ENCODE measurements around the gene ABCF3. TPM values are rescaled to one million over a fixed set of nuclear protein-coding genes. Genes with fewer than 3 reads are reported as not detected.

The ABCF3 gene
- total and polyA plus RNA-seq, 5 donors, result 50.9 to 72.9 (median 59.5) TPM

- WGBS, result 78% methylated on average over 7 of the region's 7 CpGs
- intact Hi-C loops (cut with DNase I), result loop anchor here in 2 of 4 donors (10.0 kb wide), 2 partner anchors 95 to 345 kb away; no protein-coding TSS in a partner anchor
- ATAC-seq, result no peak
These were observed 53.7 kb downstream of the ABCF3 start for GRCh38 chr3:184239708-184240107.

GRCh38 chr3:184240384-184241140 is 54.6 kb downstream of the ABCF3 start:
- ATAC-seq (no peak), DNase-seq (no peak)
- no peaks in the 10 kb centered on the region for H3K9me3 ChIP-seq (ENCODE audit: control insufficient read depth, low read length)
- H3K27ac ChIP-seq (ENCODE audit: low read length), result no peak overlapping the region
- no peaks in the 10 kb centered on the region for H3K4me1 ChIP-seq (ENCODE audit: control insufficient read depth, insufficient read depth, low read length)
- 78% methylated on average over 4 of the region's 4 CpGs for WGBS
- H3K27me3 ChIP-seq (ENCODE audit: control insufficient read depth, insufficient read depth), result no peaks in the 10 kb centered on the region
- H3K4me3 ChIP-seq (ENCODE audit: low read length), result no peak overlapping the region
- intact Hi-C loops (cut with DNase I), result loop anchor here in 2 of 4 donors (10.0 kb wide), 2 partner anchors 96 to 346 kb away; no protein-coding TSS in a partner anchor

More at GRCh38 chr3:184239708-184240107, 53.7 kb downstream of the ABCF3 start:
- H3K4me3 ChIP-seq (ENCODE audit: low read length), result no peak overlapping the region
- no peaks in the 10 kb centered on the region for H3K4me1 ChIP-seq (ENCODE audit: control insufficient read depth, insufficient read depth, low read length)
- H3K27ac ChIP-seq (ENCODE audit: low read length), result no peak overlapping the region
- no peaks in the 10 kb centered on the region for H3K9me3 ChIP-seq (ENCODE audit: control insufficient read depth, low read length)
- H3K27me3 ChIP-seq (ENCODE audit: control insufficient read depth, insufficient read depth), result no peaks in the 10 kb centered on the region
- no peak for DNase-seq

- H3K27me3 ChIP-seq (ENCODE audit: control insufficient read depth, insufficient read depth), result no peaks in the 10 kb centered on the region
- ATAC-seq (peak in 1 of 2 donors; percentile 7), DNase-seq (no peak)
- no peak overlapping the region for H3K4me3 ChIP-seq (ENCODE audit: low read length)
- WGBS, result 38% methylated on average over 17 of the region's 17 CpGs
- no peaks in the 10 kb centered on the region for H3K9me3 ChIP-seq (ENCODE audit: control insufficient read depth, low read length)
- no peak overlapping the region for H3K27ac ChIP-seq (ENCODE audit: low read length)
- no peaks in the 10 kb centered on the region for H3K4me1 ChIP-seq (ENCODE audit: control insufficient read depth, insufficient read depth, low read length)
- intact Hi-C loops (cut with DNase I), result loop anchor here in 2 of 4 donors (10.0 kb wide), 2 partner anchors 96 to 346 kb away; no protein-coding TSS in a partner anchor
These were observed 55.1 kb downstream of the ABCF3 start for GRCh38 chr3:184241141-184241446.

GRCh38 chr3:184241447-184242296 is 55.7 kb downstream of the ABCF3 start:
- DNase-seq (peak in 2 of 3 donors; percentile 74 to 76), ATAC-seq (peak; percentile 59 to 62)
- Histone ChIP-seq H3K27ac (ENCODE audit: low read length) (no peak overlapping the region), H3K4me1 (ENCODE audit: control insufficient read depth, insufficient read depth, low read length) (no peaks in the 10 kb centered on the region), H3K27me3 (ENCODE audit: control insufficient read depth, insufficient read depth) (no peaks in the 10 kb centered on the region), H3K9me3 (ENCODE audit: control insufficient read depth, low read length) (no peaks in the 10 kb centered on the region), H3K4me3 (ENCODE audit: low read length) (no peak overlapping the region)
- WGBS, result 21% methylated on average over 46 of the region's 46 CpGs
- intact Hi-C loops (cut with DNase I), result loop anchor here in 2 of 4 donors (10.0 kb wide), 2 partner anchors 97 to 347 kb away; no protein-coding TSS in a partner anchor

- Histone ChIP-seq H3K9me3 (ENCODE audit: control insufficient read depth, low read length) (no peaks in the 10 kb centered on the region), H3K4me3 (ENCODE audit: low read length) (no peak overlapping the region), H3K27ac (ENCODE audit: low read length) (no peak overlapping the region), H3K27me3 (ENCODE audit: control insufficient read depth, insufficient read depth) (no peaks in the 10 kb centered on the region), H3K4me1 (ENCODE audit: control insufficient read depth, insufficient read depth, low read length) (no peaks in the 10 kb centered on the region)
- intact Hi-C loops (cut with DNase I), result loop anchor here in 2 of 4 donors (10.0 kb wide), 2 partner anchors 97 to 347 kb away; no protein-coding TSS in a partner anchor
- 80% methylated on average over 5 of the region's 5 CpGs for WGBS
- no peak for DNase-seq
- ATAC-seq, result no peak
These were observed 56.3 kb downstream of the ABCF3 start for GRCh38 chr3:184242297-184242685.

Small RNAs within 50 kb of the gene (microRNA-seq; reads per million reads assigned to microRNA genes)
- gene MIR1224, result 0.54 to 1.3 reads per million in 2 donors

Other genes starting within 250 kb of the ABCF3 start
- gene ABCC5, start 168.3 kb upstream of the ABCF3 start, total RNA-seq, result 10 to 100 TPM; 43.5 to 60.7 (median 52.7) TPM
- gene ABCC5, start 168.3 kb upstream of the ABCF3 start, polyA plus RNA-seq, result 28.9 TPM
- not detected for gene HTR3D, start 154.5 kb upstream of the ABCF3 start, total RNA-seq
- gene HTR3D, start 154.5 kb upstream of the ABCF3 start, polyA plus RNA-seq, result not detected
- not detected for gene HTR3C, start 133.2 kb upstream of the ABCF3 start, total RNA-seq
- gene HTR3C, start 133.2 kb upstream of the ABCF3 start, polyA plus RNA-seq, result not detected
- not detected for gene HTR3E, start 89.1 kb upstream of the ABCF3 start, total RNA-seq
- not detected for gene HTR3E, start 89.1 kb upstream of the ABCF3 start, polyA plus RNA-seq
- gene EIF2B5, start 50.8 kb upstream of the ABCF3 start, total RNA-seq, result 10 to 100 TPM; 30.8 to 34.5 (median 33.0) TPM
- 28.3 TPM for gene EIF2B5, start 50.8 kb upstream of the ABCF3 start, polyA plus RNA-seq
- gene DVL3, start 30.8 kb upstream of the ABCF3 start, total RNA-seq, result 10 to 100 TPM; 61.1 to 67.4 (median 65.3) TPM
- gene DVL3, start 30.8 kb upstream of the ABCF3 start, polyA plus RNA-seq, result 39.8 TPM
- 100 to 1,000 TPM; 271 to 340 (median 329) TPM for gene AP2M1, start 11.3 kb upstream of the ABCF3 start, total RNA-seq
- 330 TPM for gene AP2M1, start 11.3 kb upstream of the ABCF3 start, polyA plus RNA-seq
- gene VWA5B2, start 43.4 kb downstream of the ABCF3 start, total RNA-seq, result not detected
- gene VWA5B2, start 43.4 kb downstream of the ABCF3 start, polyA plus RNA-seq, result 0.07 TPM
- gene ALG3, start 62.8 kb downstream of the ABCF3 start, total RNA-seq, result 10 to 100 TPM; 17.3 to 23.3 (median 21.6) TPM
- gene ALG3, start 62.8 kb downstream of the ABCF3 start, polyA plus RNA-seq, result 19.3 TPM
- gene EEF1AKMT4, start 63.5 kb downstream of the ABCF3 start, total RNA-seq, result 1 to 10 TPM; 1.1 to 1.8 (median 1.3) TPM
- 1.7 TPM for gene EEF1AKMT4, start 63.5 kb downstream of the ABCF3 start, polyA plus RNA-seq
- gene CAMK2N2, start 75.4 kb downstream of the ABCF3 start, total RNA-seq, result under 1 TPM in 1 of 4 donors, not detected in 3; 0.50 TPM
- gene CAMK2N2, start 75.4 kb downstream of the ABCF3 start, polyA plus RNA-seq, result 0.07 TPM
- gene ECE2, start 89.8 kb downstream of the ABCF3 start, total RNA-seq, result 1 to 10 TPM; 1.2 to 6.6 (median 3.6) TPM
- 2.6 TPM for gene ECE2, start 89.8 kb downstream of the ABCF3 start, polyA plus RNA-seq
- 100 to 1,000 TPM; 198 to 230 (median 227) TPM for gene PSMD2, start 113.0 kb downstream of the ABCF3 start, total RNA-seq
- 161 TPM for gene PSMD2, start 113.0 kb downstream of the ABCF3 start, polyA plus RNA-seq
- 100 to 1,000 TPM; 215 to 301 (median 245) TPM for gene EIF4G1, start 128.4 kb downstream of the ABCF3 start, total RNA-seq
- gene EIF4G1, start 128.4 kb downstream of the ABCF3 start, polyA plus RNA-seq, result 203 TPM
- gene FAM131A, start 151.4 kb downstream of the ABCF3 start, total RNA-seq, result 10 to 100 TPM; 26.5 to 41.1 (median 33.6) TPM
- 34.3 TPM for gene FAM131A, start 151.4 kb downstream of the ABCF3 start, polyA plus RNA-seq
- gene CLCN2, start 175.4 kb downstream of the ABCF3 start, total RNA-seq, result 1 to 10 TPM; 2.0 to 4.9 (median 3.6) TPM
- gene CLCN2, start 175.4 kb downstream of the ABCF3 start, polyA plus RNA-seq, result 2.7 TPM
- 10 to 100 TPM; 24.4 to 32.9 (median 30.1) TPM for gene POLR2H, start 175.5 kb downstream of the ABCF3 start, total RNA-seq
- 37.6 TPM for gene POLR2H, start 175.5 kb downstream of the ABCF3 start, polyA plus RNA-seq
- gene THPO, start 192.0 kb downstream of the ABCF3 start, total RNA-seq, result under 1 TPM; 0.23 to 0.47 (median 0.29) TPM
- gene THPO, start 192.0 kb downstream of the ABCF3 start, polyA plus RNA-seq, result 0.34 TPM
- 10 to 100 TPM in 3 of 4 donors, 1 to 10 TPM in 1; 8.6 to 11.3 (median 10.4) TPM for gene CHRD, start 193.9 kb downstream of the ABCF3 start, total RNA-seq
- gene CHRD, start 193.9 kb downstream of the ABCF3 start, polyA plus RNA-seq, result 12.1 TPM

All from right cardiac atrium (tissue), 5 donors.